Measurements from ENCODE around the gene GFOD1.

Gene GFOD1

GRCh38 chr6:13355999-13356785 lies 131.2 kb downstream of the GFOD1 start:
- H3K9ac ChIP-seq (ENCODE audit: low read depth, low read length), result no peak overlapping the region
- no peaks in the 10 kb centered on the region for H3K27me3 ChIP-seq (ENCODE audit: control insufficient read depth, insufficient read depth, low read length)
- H3K4me1 ChIP-seq (ENCODE audit: control insufficient read depth, insufficient read depth, low read length), result peaks cover 11% of the 10 kb centered on the region
- H3K9me3 ChIP-seq (ENCODE audit: control insufficient read depth, insufficient read depth, low read length), result no peaks in the 10 kb centered on the region
- H3K36me3 ChIP-seq (ENCODE audit: control insufficient read depth, insufficient read depth, low read length), result no peaks in the 10 kb centered on the region
- no peak overlapping the region for H3K4me3 ChIP-seq (ENCODE audit: low read depth, low read length)

- Histone ChIP-seq H3K9me3 (ENCODE audit: control insufficient read depth, insufficient read depth, low read length) (no peaks in the 10 kb centered on the region), H3K27me3 (ENCODE audit: control insufficient read depth, insufficient read depth, low read length) (no peaks in the 10 kb centered on the region), H3K9ac (ENCODE audit: low read depth, low read length) (no peak overlapping the region), H3K36me3 (ENCODE audit: control insufficient read depth, insufficient read depth, low read length) (no peaks in the 10 kb centered on the region), H3K4me1 (ENCODE audit: control insufficient read depth, insufficient read depth, low read length) (peaks cover 11% of the 10 kb centered on the region), H3K4me3 (ENCODE audit: low read depth, low read length) (no peak overlapping the region)
Measured at GRCh38 chr6:13355043-13355945, 132.1 kb downstream of the GFOD1 start.

GRCh38 chr6:13354331-13355042 lies 132.9 kb downstream of the GFOD1 start:
- Histone ChIP-seq H3K27me3 (ENCODE audit: control insufficient read depth, insufficient read depth, low read length) (no peaks in the 10 kb centered on the region), H3K4me1 (ENCODE audit: control insufficient read depth, insufficient read depth, low read length) (peaks cover 11% of the 10 kb centered on the region), H3K9ac (ENCODE audit: low read depth, low read length) (no peak overlapping the region), H3K9me3 (ENCODE audit: control insufficient read depth, insufficient read depth, low read length) (no peaks in the 10 kb centered on the region), H3K4me3 (ENCODE audit: low read depth, low read length) (no peak overlapping the region), H3K36me3 (ENCODE audit: control insufficient read depth, insufficient read depth, low read length) (no peaks in the 10 kb centered on the region)

GRCh38 chr6:13352165-13352564 lies 135.2 kb downstream of the GFOD1 start:
- H3K36me3 ChIP-seq (ENCODE audit: control insufficient read depth, insufficient read depth, low read length), result no peaks in the 10 kb centered on the region
- no peaks in the 10 kb centered on the region for H3K27me3 ChIP-seq (ENCODE audit: control insufficient read depth, insufficient read depth, low read length)
- peaks cover 6% of the 10 kb centered on the region for H3K4me1 ChIP-seq (ENCODE audit: control insufficient read depth, insufficient read depth, low read length)
- H3K9ac ChIP-seq (ENCODE audit: low read depth, low read length), result no peak overlapping the region
- H3K4me3 ChIP-seq (ENCODE audit: low read depth, low read length), result no peak overlapping the region
- H3K9me3 ChIP-seq (ENCODE audit: control insufficient read depth, insufficient read depth, low read length), result no peaks in the 10 kb centered on the region

GRCh38 chr6:13351271-13351670 lies 136.1 kb downstream of the GFOD1 start:
- no peaks in the 10 kb centered on the region for H3K9me3 ChIP-seq (ENCODE audit: control insufficient read depth, insufficient read depth, low read length)
- H3K27me3 ChIP-seq (ENCODE audit: control insufficient read depth, insufficient read depth, low read length), result no peaks in the 10 kb centered on the region
- H3K4me1 ChIP-seq (ENCODE audit: control insufficient read depth, insufficient read depth, low read length), result no peaks in the 10 kb centered on the region
- no peak overlapping the region for H3K9ac ChIP-seq (ENCODE audit: low read depth, low read length)
- no peaks in the 10 kb centered on the region for H3K36me3 ChIP-seq (ENCODE audit: control insufficient read depth, insufficient read depth, low read length)
- H3K4me3 ChIP-seq (ENCODE audit: low read depth, low read length), result no peak overlapping the region

DNA sequence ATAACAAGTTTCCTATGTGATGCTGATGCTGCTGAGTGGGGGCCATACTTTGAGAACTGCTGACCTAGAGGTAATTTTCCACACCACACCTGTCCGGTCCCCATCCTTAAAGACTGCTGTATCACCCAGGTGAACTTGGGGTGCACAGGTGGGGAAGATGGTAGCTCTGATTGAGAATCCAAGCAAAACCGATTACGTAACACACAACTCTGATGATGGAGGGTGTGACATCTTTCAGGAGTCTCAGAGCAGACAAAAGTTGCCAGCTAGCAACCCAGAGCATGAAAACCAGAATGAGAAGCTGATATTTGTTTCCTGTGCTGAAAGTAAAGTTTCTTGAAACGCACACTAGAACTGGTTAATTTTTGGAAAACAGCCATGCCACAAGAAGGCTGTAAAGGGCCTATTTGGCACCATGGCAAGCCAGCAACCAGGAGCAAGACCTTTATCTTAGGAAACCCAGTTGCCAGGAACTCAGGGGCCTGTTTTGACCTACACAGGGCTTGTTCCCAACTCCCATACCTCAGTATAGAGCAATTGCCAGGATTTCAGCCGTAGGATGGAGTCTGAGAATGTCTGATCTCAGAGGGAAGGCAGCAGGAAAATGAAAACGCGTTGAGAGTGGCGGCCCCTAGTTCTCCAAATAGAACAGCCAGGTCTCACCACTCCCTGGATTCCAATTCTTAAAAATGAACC lies 137.4 kb downstream of the GFOD1 start:
- H3K4me1 ChIP-seq (ENCODE audit: control insufficient read depth, insufficient read depth, low read length), result no peaks in the 10 kb centered on the region
- H3K36me3 ChIP-seq (ENCODE audit: control insufficient read depth, insufficient read depth, low read length), result no peaks in the 10 kb centered on the region
- H3K27me3 ChIP-seq (ENCODE audit: control insufficient read depth, insufficient read depth, low read length), result no peaks in the 10 kb centered on the region
- no peaks in the 10 kb centered on the region for H3K9me3 ChIP-seq (ENCODE audit: control insufficient read depth, insufficient read depth, low read length)
- H3K9ac ChIP-seq (ENCODE audit: low read depth, low read length), result no peak overlapping the region
- H3K4me3 ChIP-seq (ENCODE audit: low read depth, low read length), result no peak overlapping the region

- Histone ChIP-seq H3K9ac (ENCODE audit: low read depth, low read length) (no peak overlapping the region), H3K36me3 (ENCODE audit: control insufficient read depth, insufficient read depth, low read length) (no peaks in the 10 kb centered on the region), H3K4me3 (ENCODE audit: low read depth, low read length) (no peak overlapping the region), H3K27me3 (ENCODE audit: control insufficient read depth, insufficient read depth, low read length) (no peaks in the 10 kb centered on the region), H3K4me1 (ENCODE audit: control insufficient read depth, insufficient read depth, low read length) (no peaks in the 10 kb centered on the region), H3K9me3 (ENCODE audit: control insufficient read depth, insufficient read depth, low read length) (no peaks in the 10 kb centered on the region)
Measured at GRCh38 chr6:13348334-13349113, 138.9 kb downstream of the GFOD1 start.

- Histone ChIP-seq H3K9ac (ENCODE audit: low read depth, low read length) (no peak overlapping the region), H3K4me1 (ENCODE audit: control insufficient read depth, insufficient read depth, low read length) (no peaks in the 10 kb centered on the region), H3K27me3 (ENCODE audit: control insufficient read depth, insufficient read depth, low read length) (no peaks in the 10 kb centered on the region), H3K36me3 (ENCODE audit: control insufficient read depth, insufficient read depth, low read length) (no peaks in the 10 kb centered on the region), H3K4me3 (ENCODE audit: low read depth, low read length) (no peak overlapping the region), H3K9me3 (ENCODE audit: control insufficient read depth, insufficient read depth, low read length) (no peaks in the 10 kb centered on the region)
Measured at GRCh38 chr6:13346245-13346644, 141.2 kb downstream of the GFOD1 start.

DNA sequence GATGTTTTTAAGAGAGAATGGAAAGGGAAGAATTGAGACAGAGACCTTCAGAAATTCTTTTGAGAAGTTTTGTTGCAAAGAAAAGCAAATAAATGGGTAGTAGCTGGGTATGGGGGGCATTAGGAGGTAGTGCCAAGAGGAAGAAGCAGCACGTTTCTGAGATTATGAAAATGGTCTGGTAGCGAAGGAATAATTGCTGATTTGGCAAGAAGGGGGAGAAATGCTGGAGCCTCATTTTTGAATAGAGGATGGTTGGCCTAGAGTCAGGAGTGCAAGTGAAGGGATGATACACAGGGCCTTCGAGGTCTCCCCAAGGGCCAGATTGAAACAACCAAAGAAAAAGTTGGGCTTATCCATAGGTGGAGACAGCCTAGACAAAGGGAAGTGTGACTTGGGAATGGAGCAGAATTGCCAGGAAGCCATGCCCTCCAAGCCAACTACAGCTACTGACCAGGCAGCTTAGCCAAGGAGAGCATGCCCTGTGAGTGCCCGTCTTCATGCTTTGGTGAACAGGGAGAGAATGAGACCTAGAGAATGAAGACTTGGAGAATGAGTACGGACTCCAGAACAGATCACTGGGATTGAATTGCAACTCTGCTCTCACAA lies 144.9 kb downstream of the GFOD1 start:
- H3K36me3 ChIP-seq (ENCODE audit: control insufficient read depth, insufficient read depth, low read length), result no peaks in the 10 kb centered on the region
- no peak overlapping the region for H3K4me3 ChIP-seq (ENCODE audit: low read depth, low read length)
- H3K9ac ChIP-seq (ENCODE audit: low read depth, low read length), result no peak overlapping the region
- no peaks in the 10 kb centered on the region for H3K9me3 ChIP-seq (ENCODE audit: control insufficient read depth, insufficient read depth, low read length)
- H3K27me3 ChIP-seq (ENCODE audit: control insufficient read depth, insufficient read depth, low read length), result no peaks in the 10 kb centered on the region
- H3K4me1 ChIP-seq (ENCODE audit: control insufficient read depth, insufficient read depth, low read length), result no peaks in the 10 kb centered on the region

DNA sequence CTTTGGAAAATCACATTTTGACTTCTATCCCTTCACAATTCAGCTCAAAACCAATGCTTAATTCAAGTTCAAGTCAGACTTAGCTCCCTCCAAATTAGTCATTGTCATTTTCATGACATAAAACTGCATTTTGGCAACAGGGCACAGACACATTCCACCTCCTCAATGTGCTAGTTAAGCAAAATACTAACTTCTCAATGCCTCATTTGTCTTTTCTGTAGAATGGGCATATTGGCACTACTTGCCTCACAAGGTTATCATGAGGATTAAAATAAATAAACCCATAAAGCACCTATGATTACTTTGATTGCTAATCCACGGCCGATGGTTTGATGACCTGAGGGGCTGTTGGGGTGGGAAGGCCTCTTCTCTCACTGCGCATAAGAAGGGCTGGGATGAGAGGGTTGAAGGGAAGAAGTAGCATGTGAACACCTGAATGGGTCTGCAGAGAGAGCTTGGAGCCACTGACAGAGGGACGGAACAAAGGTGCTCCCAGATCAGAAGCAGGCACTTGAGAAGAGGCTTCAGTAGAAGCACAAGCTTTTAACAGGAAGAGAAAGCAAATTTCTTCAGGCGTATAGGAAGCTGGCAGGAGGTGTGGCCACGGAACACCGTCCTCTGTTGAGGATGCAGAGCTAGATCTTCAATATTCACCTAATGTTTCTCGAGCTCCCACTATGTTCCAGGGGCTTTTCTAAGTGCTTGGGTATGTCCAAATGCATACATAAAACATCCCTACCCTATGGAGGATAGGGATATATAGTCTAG lies 147.4 kb downstream of the GFOD1 start:
- Histone ChIP-seq H3K4me3 (ENCODE audit: low read depth, low read length) (no peak overlapping the region), H3K36me3 (ENCODE audit: control insufficient read depth, insufficient read depth, low read length) (no peaks in the 10 kb centered on the region), H3K4me1 (ENCODE audit: control insufficient read depth, insufficient read depth, low read length) (no peaks in the 10 kb centered on the region), H3K27me3 (ENCODE audit: control insufficient read depth, insufficient read depth, low read length) (no peaks in the 10 kb centered on the region), H3K9ac (ENCODE audit: low read depth, low read length) (no peak overlapping the region), H3K9me3 (ENCODE audit: control insufficient read depth, insufficient read depth, low read length) (no peaks in the 10 kb centered on the region)

All from iPS-15b (cell line).